GM12875 (cell line): ENCODE data around the gene CLEC16A.

ENCODE experiments used
- H3K4me3 ChIP-seq: one replicate; pipeline ENCODE4 v1.5.1; 2011; ENCODE audit warnings: low read depth, low read length, control low read depth
- CTCF ChIP-seq: IDR thresholded peaks from 2 replicates; pipeline ENCODE4 v1.5.1; 2011; ENCODE audit warnings: low read depth, mild to moderate bottlenecking, control low read depth, inconsistent platforms, low read length, moderate library complexity, borderline replicate concordance; ENCODE audit not compliant: insufficient read depth

CLEC16A gene

GRCh38 chr16:10942352-10943063, 1.9 kb upstream of the CLEC16A start, which contains the start of gene DEXI:
TSS of gene DEXI (minus strand) at chr16:10942468. CDS start at chr16:10942005, 463 bp downstream.
- H3K4me3 ChIP-seq: peak within 1 kb of the TSS; percentile 63
- TF ChIP-seq CTCF: no peak

- no peak overlapping the region for H3K4me3 ChIP-seq
- no peak for TF ChIP-seq CTCF
Measured at GRCh38 chr16:10943064-10943353, 1.4 kb upstream of the CLEC16A start.

GRCh38 chr16:10945065-10945787, 862 bp downstream of the CLEC16A start:
- TF ChIP-seq CTCF: no peak
- H3K4me3 ChIP-seq: peak overlapping the region; percentile 80

- no peak for TF ChIP-seq CTCF
- no peak overlapping the region for H3K4me3 ChIP-seq
Measured at GRCh38 chr16:10946308-10946707, 1.9 kb downstream of the CLEC16A start.

- TF ChIP-seq CTCF: no peak
- H3K4me3 ChIP-seq: no peak overlapping the region
Measured at GRCh38 chr16:10947211-10947787, 2.9 kb downstream of the CLEC16A start.

- no peak overlapping the region for H3K4me3 ChIP-seq
- TF ChIP-seq CTCF: peak; percentile 47; the same call in 1 of the 2 replicates
Measured at GRCh38 chr16:10949424-10949970, 5.1 kb downstream of the CLEC16A start.

- H3K4me3 ChIP-seq: no peak overlapping the region
- no peak for TF ChIP-seq CTCF
Measured at GRCh38 chr16:10950393-10950792, 6.0 kb downstream of the CLEC16A start.
